Measurements from ENCODE around the gene HDAC9. TPM values are rescaled to one million over a fixed set of nuclear protein-coding genes. Genes with fewer than 3 reads are reported as not detected.

Gene HDAC9
- total RNA-seq, 4 donors from 2014 or later: 10.3 to 48.4 (median 12.2) TPM

GRCh38 chr7:18577096-18577771 is 81.7 kb downstream of the HDAC9 start:
- H3K36me3 ChIP-seq: no peaks in the 10 kb centered on the region
- no peak overlapping the region for H3K27ac ChIP-seq
- no peaks in the 10 kb centered on the region for H3K27me3 ChIP-seq
- no peak overlapping the region for H3K4me3 ChIP-seq
- 50 to 57% methylated on average over 2 of the region's 2 CpGs for WGBS, 2 donors
- TF ChIP-seq POLR2A (IDR thresholded peaks at IDR 0.05) (no peak), EP300 (IDR thresholded peaks at IDR 0.05) (no peak), CTCF (IDR thresholded peaks at IDR 0.05) (no peak)
- peaks cover 0 to 4% (median 0%) of the 10 kb centered on the region in 4 donors for H3K4me1 ChIP-seq
- no peaks in the 10 kb centered on the region for H3K9me3 ChIP-seq
- DNase-seq (ENCODE audit: low spot score in 2 of 2): no peak

GRCh38 chr7:18579698-18580097 is 84.1 kb downstream of the HDAC9 start:
- Histone ChIP-seq H3K36me3 (no peaks in the 10 kb centered on the region), H3K4me1 (peaks cover 0 to 4% (median 0%) of the 10 kb centered on the region in 4 donors), H3K27me3 (no peaks in the 10 kb centered on the region), H3K27ac (no peak overlapping the region), H3K9me3 (no peaks in the 10 kb centered on the region), H3K4me3 (no peak overlapping the region)
- TF ChIP-seq EP300 (IDR thresholded peaks at IDR 0.05) (no peak), POLR2A (IDR thresholded peaks at IDR 0.05) (no peak), CTCF (IDR thresholded peaks at IDR 0.05) (no peak)
- 86 to 87% methylated on average over 4 of the region's 4 CpGs for WGBS, 2 donors
- no peak for DNase-seq (ENCODE audit: low spot score in 2 of 2)

GRCh38 chr7:18580950-18581349 is 85.4 kb downstream of the HDAC9 start:
- no peak overlapping the region for H3K4me3 ChIP-seq
- peaks cover 0 to 4% (median 0%) of the 10 kb centered on the region in 4 donors for H3K4me1 ChIP-seq
- H3K27me3 ChIP-seq: no peaks in the 10 kb centered on the region
- H3K36me3 ChIP-seq: no peaks in the 10 kb centered on the region
- DNase-seq (ENCODE audit: low spot score in 2 of 2): no peak
- WGBS, 2 donors: 19 to 38% methylated on average over 1 of the region's 1 CpG
- TF ChIP-seq EP300 (IDR thresholded peaks at IDR 0.05) (no peak), POLR2A (IDR thresholded peaks at IDR 0.05) (no peak), CTCF (IDR thresholded peaks at IDR 0.05) (no peak)
- H3K27ac ChIP-seq: no peak overlapping the region
- H3K9me3 ChIP-seq: no peaks in the 10 kb centered on the region

- 70 to 77% methylated on average over 2 of the region's 2 CpGs for WGBS, 2 donors
- H3K27ac ChIP-seq: no peak overlapping the region
These were observed 87.8 kb downstream of the HDAC9 start for GRCh38 chr7:18583305-18583704.

More at GRCh38 chr7:18583305-18583704, 87.8 kb downstream of the HDAC9 start:
- no peaks in the 10 kb centered on the region for H3K9me3 ChIP-seq
- no peaks in the 10 kb centered on the region for H3K4me1 ChIP-seq
- TF ChIP-seq CTCF (IDR thresholded peaks at IDR 0.05) (no peak), POLR2A (IDR thresholded peaks at IDR 0.05) (no peak), EP300 (IDR thresholded peaks at IDR 0.05) (no peak)
- no peak for DNase-seq (ENCODE audit: low spot score in 2 of 2)
- H3K27me3 ChIP-seq: no peaks in the 10 kb centered on the region
- H3K4me3 ChIP-seq: no peak overlapping the region
- no peaks in the 10 kb centered on the region for H3K36me3 ChIP-seq
